Adipocyte (in vitro differentiated cells): ENCODE measurements around the gene KDM4C.
"Not testable (repeated sequence)": the region's sequence is repeated elsewhere in the genome, so short reads cannot be mapped to it uniquely, and the experiment has no call there.

Experiments
- DNase-seq: peaks from one replicate; pipeline ENCODE4 v3.0.0-alpha.2; 2015; ENCODE audit warnings: low read depth
- H3K27me3 ChIP-seq: replicated peaks from 2 replicates; pipeline ENCODE4 v1.7.0; 2013; ENCODE audit warnings: mild to moderate bottlenecking, low read length, moderate library complexity; ENCODE audit not compliant: control insufficient read depth, insufficient read depth
- H3K36me3 ChIP-seq: 2 replicates; pipeline ENCODE4 v1.7.0; 2013; ENCODE audit warnings: low read length, mild to moderate bottlenecking, moderate library complexity; ENCODE audit not compliant: control insufficient read depth, insufficient read depth, severe bottlenecking
- H3K4me1 ChIP-seq: 2 replicates; pipeline ENCODE4 v1.7.0; 2013; ENCODE audit warnings: mild to moderate bottlenecking, low read length, moderate library complexity; ENCODE audit not compliant: control insufficient read depth, insufficient read depth
- H3K4me3 ChIP-seq: 2 replicates; pipeline ENCODE4 v1.7.0; 2013; ENCODE audit warnings: mild to moderate bottlenecking, low read length, moderate library complexity
- H3K9ac ChIP-seq: 2 replicates; pipeline ENCODE4 v1.7.0; 2013; ENCODE audit warnings: mild to moderate bottlenecking, low read length, moderate library complexity
- H3K9me3 ChIP-seq: 2 replicates; pipeline ENCODE4 v1.7.0; 2013; ENCODE audit warnings: mild to moderate bottlenecking, low read length, moderate library complexity; ENCODE audit not compliant: control insufficient read depth

Gene KDM4C

DNA sequence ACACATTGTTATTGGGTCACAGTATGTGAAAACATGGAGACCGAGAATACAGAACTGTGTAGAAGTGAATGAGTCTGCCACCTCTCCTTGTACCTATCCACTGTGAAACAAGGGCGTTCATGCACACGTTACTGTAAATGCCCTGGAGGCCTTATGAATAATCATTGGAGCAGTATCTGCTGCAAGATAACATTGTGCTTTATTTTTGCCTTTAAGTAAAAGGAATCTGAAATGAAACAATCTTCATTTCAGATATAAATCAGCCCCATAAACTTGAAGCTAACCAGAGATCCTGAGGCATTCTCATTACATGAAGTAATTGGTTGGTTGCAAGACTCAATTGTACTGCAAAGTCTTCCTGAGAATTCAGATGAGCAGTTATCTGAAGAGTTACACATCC lies 419.6 kb downstream of the KDM4C start:
- Histone ChIP-seq H3K36me3 (peaks cover 20% of the 10 kb centered on the region), H3K4me1 (peaks cover 4% of the 10 kb centered on the region), H3K9me3 (no peaks in the 10 kb centered on the region), H3K27me3 (no peaks in the 10 kb centered on the region), H3K4me3 (no peak overlapping the region), H3K9ac (no peak overlapping the region)
- no peak for DNase-seq

DNA sequence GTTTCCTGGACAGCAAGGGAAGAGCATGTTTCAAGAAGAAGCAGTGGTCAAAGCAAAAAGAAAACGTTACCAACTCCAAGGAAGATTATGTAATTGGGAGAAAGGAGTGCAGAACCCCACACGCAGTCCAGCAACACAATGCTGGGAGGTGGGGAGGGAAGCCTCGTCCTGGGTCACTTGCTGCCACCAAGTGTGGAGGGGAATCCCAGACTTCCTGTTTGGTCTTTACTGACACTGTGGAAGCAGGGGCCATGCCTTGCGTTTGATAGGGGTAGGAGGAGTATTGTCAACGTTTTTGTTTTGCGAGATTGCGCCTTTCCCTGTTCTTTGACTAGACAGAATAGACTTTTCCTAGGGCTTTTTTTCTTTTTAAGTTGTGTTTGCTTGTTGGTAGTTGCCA lies 421.0 kb downstream of the KDM4C start:
- H3K36me3 ChIP-seq: peaks cover 20% of the 10 kb centered on the region
- DNase-seq: no peak
- no peak overlapping the region for H3K4me3 ChIP-seq

DNA sequence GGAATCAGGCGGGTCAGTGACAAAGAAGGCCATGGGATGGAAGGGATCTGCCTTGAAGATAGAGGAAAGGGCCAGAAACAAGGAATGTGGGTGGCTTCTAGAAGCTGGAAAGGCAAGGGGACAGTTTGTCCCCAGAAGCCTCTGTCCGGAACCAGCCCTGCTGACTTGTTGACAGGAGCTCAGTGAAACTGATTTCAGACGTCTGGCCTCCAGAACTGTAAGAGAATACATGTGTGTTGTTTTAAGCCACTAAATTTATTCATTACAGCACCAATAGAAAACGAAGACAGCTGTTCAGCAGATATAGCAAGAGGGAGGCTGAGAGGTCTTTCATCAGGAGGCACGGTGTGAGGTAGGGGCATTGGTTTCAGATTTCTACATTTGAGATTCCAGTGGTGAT lies 422.5 kb downstream of the KDM4C start:
- Histone ChIP-seq H3K4me1 (no peaks in the 10 kb centered on the region), H3K4me3 (no peak overlapping the region), H3K36me3 (peaks cover 12% of the 10 kb centered on the region), H3K9ac (no peak overlapping the region), H3K27me3 (no peaks in the 10 kb centered on the region), H3K9me3 (no peaks in the 10 kb centered on the region)
- DNase-seq: no peak

More for the DNA sequence above, 421.0 kb downstream of the KDM4C start:
- Histone ChIP-seq H3K9ac (no peak overlapping the region), H3K4me1 (no peaks in the 10 kb centered on the region), H3K9me3 (no peaks in the 10 kb centered on the region), H3K27me3 (no peaks in the 10 kb centered on the region)

DNA sequence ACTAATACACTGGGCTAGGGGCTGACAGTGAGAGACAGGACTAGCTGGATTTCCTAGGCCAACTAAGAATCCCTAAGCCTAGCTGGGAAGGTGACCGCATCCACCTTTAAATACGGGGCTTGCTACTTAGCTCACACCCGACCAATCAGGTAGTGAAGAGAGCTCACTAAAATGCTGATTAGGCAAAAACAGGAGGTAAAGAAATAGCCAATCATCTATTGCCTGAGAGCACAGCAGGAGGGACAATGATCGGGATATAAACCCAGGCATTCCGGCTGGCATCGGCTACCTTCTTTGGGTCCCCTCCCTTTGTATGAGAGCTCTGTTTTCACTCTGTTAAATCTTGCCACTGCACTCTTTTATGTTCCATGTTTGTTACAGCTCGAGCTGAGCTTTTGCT lies 425.4 kb downstream of the KDM4C start:
- not testable (repeated sequence) for H3K36me3 ChIP-seq, H3K9me3 ChIP-seq, H3K4me3 ChIP-seq, H3K27me3 ChIP-seq, H3K4me1 ChIP-seq, H3K9ac ChIP-seq, DNase-seq

DNA sequence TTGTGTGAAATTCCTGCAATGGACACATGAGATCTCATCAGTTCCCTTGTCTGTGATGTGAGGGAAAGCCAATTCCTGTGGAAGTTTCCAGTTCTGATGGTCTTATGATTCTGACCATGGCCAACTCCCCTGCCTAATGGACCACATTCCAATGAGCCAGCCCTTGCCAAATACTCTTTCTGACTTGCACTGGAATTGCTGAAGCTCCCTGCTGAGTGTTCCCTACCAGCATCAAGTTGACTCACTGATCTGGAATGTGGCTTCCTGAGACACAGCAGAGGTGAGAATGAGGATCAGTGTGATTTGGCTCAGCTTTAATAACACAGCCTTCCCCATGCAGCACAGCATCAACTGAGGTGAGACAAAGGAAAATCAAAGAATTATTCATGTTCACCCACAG lies 427.8 kb downstream of the KDM4C start:
- DNase-seq: peak; percentile 61
- Histone ChIP-seq H3K9me3 (no peaks in the 10 kb centered on the region), H3K4me1 (peaks cover 5% of the 10 kb centered on the region), H3K9ac (no peak overlapping the region), H3K27me3 (no peaks in the 10 kb centered on the region), H3K36me3 (no peaks in the 10 kb centered on the region), H3K4me3 (no peak overlapping the region)

DNA sequence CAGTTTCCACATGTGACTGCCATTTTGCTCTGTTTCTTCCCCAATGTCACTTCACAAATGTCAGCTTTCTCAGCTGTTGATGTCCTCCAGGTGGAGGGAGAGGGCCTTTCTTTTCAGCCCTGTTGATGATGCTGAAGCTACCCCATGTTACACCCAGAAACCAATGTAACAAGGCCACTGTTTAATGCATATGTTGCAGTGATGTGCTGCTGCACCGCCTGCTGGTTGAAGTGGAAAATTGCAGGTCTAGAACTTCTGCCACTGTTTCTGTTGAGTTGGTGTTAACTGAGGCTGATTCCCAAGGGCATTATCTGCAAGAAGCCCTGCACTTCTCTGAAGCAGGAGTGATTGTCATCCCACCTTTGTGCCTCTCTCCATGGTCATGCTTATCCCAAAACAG lies 428.4 kb downstream of the KDM4C start:
- Histone ChIP-seq H3K9ac (no peak overlapping the region), H3K27me3 (no peaks in the 10 kb centered on the region), H3K4me3 (no peak overlapping the region), H3K4me1 (peaks cover 5% of the 10 kb centered on the region), H3K9me3 (no peaks in the 10 kb centered on the region), H3K36me3 (no peaks in the 10 kb centered on the region)
- no peak for DNase-seq

DNA sequence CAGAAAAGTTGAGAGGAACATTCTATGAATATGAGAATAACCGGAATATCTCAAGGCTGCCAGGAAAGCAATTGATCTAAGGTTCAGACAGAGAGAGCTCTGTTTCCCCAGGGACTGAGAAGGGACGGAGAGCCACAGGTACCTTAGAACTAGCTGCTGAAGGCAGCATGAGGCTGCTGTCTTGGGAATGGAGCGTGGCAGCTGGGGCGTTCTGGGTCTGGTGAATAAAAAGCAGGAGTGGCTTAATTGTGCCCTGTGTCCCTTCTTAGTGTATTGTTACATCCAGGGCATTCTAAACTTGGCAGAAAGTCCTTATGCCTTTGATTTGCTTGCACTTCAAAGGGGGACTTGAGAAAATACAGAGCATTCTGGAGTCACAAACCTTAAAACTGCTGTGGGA lies 434.5 kb downstream of the KDM4C start:
- Histone ChIP-seq H3K9me3 (no peaks in the 10 kb centered on the region), H3K9ac (no peak overlapping the region), H3K4me3 (no peak overlapping the region), H3K4me1 (peaks cover 9% of the 10 kb centered on the region), H3K27me3 (peaks cover 14% of the 10 kb centered on the region), H3K36me3 (no peaks in the 10 kb centered on the region)
- DNase-seq: no peak

DNA sequence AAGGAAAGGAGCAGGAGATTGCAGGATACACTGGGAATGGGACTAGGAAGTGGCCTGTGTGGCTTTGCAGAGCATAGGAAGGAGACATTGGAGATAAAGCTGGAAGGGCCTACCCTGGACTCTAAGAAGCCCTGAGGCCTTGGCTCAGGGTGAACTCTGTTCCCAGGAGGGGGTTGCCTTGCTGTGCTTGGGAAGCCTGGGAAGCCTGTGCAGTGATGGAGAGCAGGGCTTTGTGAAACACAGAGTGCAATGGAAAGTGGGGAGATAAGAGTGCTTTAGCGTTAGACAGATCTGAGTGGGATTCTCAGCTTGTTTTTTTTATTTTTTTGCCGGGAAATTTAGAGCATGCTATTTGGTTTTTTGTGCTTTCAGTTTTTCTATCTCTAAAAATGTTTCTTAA lies 437.8 kb downstream of the KDM4C start:
- Histone ChIP-seq H3K36me3 (no peaks in the 10 kb centered on the region), H3K4me1 (peaks cover 9% of the 10 kb centered on the region), H3K9me3 (no peaks in the 10 kb centered on the region), H3K4me3 (no peak overlapping the region), H3K27me3 (peaks cover 18% of the 10 kb centered on the region), H3K9ac (no peak overlapping the region)
- DNase-seq: no peak

DNA sequence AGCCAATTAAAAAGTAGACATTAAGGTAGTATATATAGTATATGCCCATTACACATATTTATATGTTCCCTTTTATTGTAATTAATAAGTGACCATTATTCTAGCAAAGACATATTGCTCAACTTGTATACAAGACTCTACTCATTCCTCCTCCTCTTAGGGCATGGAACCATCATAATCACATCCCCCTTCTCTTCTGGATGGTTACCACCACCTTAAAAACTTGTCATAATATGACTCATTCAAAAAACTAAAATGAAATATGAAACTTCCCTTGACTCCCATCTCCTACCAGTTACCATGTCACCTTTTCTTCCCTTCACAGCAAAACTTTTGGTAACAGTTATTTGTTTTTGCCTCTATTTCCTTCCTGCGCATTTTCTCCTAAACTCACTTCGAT lies 438.7 kb downstream of the KDM4C start:
- Histone ChIP-seq H3K4me3 (no peak overlapping the region), H3K9ac (no peak overlapping the region), H3K27me3 (peaks cover 18% of the 10 kb centered on the region), H3K4me1 (peaks cover 7% of the 10 kb centered on the region), H3K9me3 (no peaks in the 10 kb centered on the region), H3K36me3 (no peaks in the 10 kb centered on the region)
- no peak for DNase-seq

DNA sequence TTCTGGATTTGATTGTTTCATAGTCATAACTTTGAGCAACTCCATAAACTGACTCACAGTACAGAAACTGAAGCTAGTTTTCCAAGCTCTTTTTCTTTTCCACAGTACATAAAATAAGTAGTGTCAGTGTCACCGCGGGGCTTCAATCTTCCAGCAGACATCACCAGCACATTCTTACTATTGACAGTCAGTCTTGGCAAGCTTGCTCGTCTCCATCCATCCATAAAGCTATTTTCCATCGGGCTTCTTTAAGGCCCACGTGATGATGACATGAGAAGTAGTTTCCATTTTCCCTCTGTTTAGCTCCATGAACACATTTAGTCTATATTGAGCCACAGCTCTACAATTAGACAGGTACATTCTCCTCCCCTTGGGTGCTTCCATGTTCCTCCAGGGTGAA lies 443.4 kb downstream of the KDM4C start:
- no peak overlapping the region for H3K9ac ChIP-seq

DNA sequence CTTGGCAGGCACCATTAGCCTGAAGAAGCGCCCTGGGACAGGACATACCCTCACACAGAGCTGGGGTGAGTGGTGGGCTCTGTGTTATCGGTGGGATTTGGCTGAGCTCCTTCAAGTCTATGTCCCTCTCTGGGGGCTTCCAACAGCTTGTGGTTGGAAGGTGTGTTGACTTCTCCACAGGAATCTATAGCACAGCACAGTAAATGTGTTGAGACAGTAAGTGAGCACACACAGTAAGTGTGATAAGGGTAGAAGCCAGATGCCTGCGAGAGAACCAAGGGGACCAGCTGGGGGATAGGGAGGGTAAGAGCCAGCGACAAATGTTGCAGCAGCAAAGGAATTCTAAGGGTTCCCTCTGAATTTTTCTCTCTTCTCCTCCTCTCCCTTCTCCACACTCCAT lies 448.0 kb downstream of the KDM4C start:
- peaks cover 29% of the 10 kb centered on the region for H3K27me3 ChIP-seq
- H3K9ac ChIP-seq: no peak overlapping the region
- no peaks in the 10 kb centered on the region for H3K36me3 ChIP-seq
- H3K9me3 ChIP-seq: no peaks in the 10 kb centered on the region
- H3K4me1 ChIP-seq: no peaks in the 10 kb centered on the region
- H3K4me3 ChIP-seq: no peak overlapping the region
- no peak for DNase-seq

More for the DNA sequence above, 443.4 kb downstream of the KDM4C start:
- H3K36me3 ChIP-seq: no peaks in the 10 kb centered on the region
- H3K4me1 ChIP-seq: no peaks in the 10 kb centered on the region
- no peak overlapping the region for H3K4me3 ChIP-seq
- DNase-seq: no peak
- H3K9me3 ChIP-seq: no peaks in the 10 kb centered on the region
- H3K27me3 ChIP-seq: peaks cover 34% of the 10 kb centered on the region

DNA sequence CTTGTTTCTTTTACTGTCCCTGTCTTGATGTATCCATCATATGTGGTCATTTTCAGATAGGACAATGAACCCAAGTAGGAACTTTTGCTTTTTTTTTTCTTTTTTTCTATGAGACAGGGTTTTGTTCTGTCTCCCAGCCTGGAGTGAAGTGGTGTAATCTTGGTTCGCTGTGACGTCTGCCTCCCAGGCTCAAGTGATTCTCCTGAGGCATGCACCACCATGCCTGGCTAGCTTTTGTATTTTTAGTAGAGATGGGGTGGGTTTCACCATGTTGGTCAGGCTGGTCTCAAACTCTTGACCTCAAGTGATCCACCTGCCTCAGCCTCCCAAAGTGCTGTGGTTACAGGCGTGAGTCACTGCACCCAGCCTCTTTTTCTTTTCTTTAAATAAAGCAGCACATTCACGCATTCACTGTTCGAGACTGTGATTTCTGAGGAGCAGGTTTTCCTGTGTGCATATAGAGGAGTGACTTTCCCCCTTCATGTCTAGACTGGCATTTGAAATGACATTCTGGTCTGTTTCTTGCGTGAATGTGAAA lies 448.5 kb downstream of the KDM4C start:
- no peaks in the 10 kb centered on the region for H3K9me3 ChIP-seq
- no peak for DNase-seq
- peaks cover 31% of the 10 kb centered on the region for H3K27me3 ChIP-seq
- H3K4me1 ChIP-seq: no peaks in the 10 kb centered on the region
- H3K36me3 ChIP-seq: no peaks in the 10 kb centered on the region
- H3K4me3 ChIP-seq: no peak overlapping the region
- no peak overlapping the region for H3K9ac ChIP-seq
